Right forelimb (tissue), 1 donor: ENCODE results near the gene BPIFA2.

Experiments used
- DNase-seq: peaks from one replicate; pipeline ENCODE4 v3.0.0-alpha.2; 2018

Gene BPIFA2

GRCh38 chr20:33203444-33203843 lies 35.5 kb downstream of the BPIFA2 start:
- DNase-seq = no peak

- DNase-seq = peak; percentile 82
These were observed 41.8 kb downstream of the BPIFA2 start for GRCh38 chr20:33209789-33210188.

GRCh38 chr20:33210371-33210770 lies 42.4 kb downstream of the BPIFA2 start:
- DNase-seq = no peak

GRCh38 chr20:33211817-33212424 lies 44.0 kb downstream of the BPIFA2 start:
- DNase-seq = no peak

GRCh38 chr20:33217052-33217451 lies 49.1 kb downstream of the BPIFA2 start, which contains the start of gene BPIFA3:
BPIFA3 (plus strand) TSS chr20:33217352; CDS start chr20:33217537, 185 bp downstream.
- no peak for DNase-seq

GRCh38 chr20:33224399-33224798 lies 56.4 kb downstream of the BPIFA2 start:
- no peak for DNase-seq

- no peak for DNase-seq
These were observed 61.9 kb downstream of the BPIFA2 start for GRCh38 chr20:33229843-33230242.
